OCI-LY1 (cell line): ENCODE measurements around the gene TBL1X.

Experiments
- H2AFZ ChIP-seq: fragments of 200-600 bp; sonication (generic), shearing (Covaris generic); 2 replicates; pipeline ENCODE4 v1.6.0; 2014; ENCODE audit warnings: antibody characterized with exemption, mild to moderate bottlenecking, low read length
- H3F3A ChIP-seq: fragments of 200-600 bp; sonication (generic), shearing (Covaris generic); 2 replicates; pipeline ENCODE4 v1.6.0; 2014; ENCODE audit warnings: mild to moderate bottlenecking, antibody characterized with exemption, low read length, moderate library complexity; ENCODE audit not compliant: insufficient read depth
- H3K27ac ChIP-seq: fragments of 200-600 bp; sonication (generic); 2 replicates; pipeline ENCODE4 v1.5.1; 2014; ENCODE audit warnings: low read length, mixed run types, mild to moderate bottlenecking, low read depth; ENCODE audit not compliant: poor library complexity, severe bottlenecking
- H3K27me3 ChIP-seq: fragments of 200-600 bp; sonication (generic); 2 replicates; pipeline ENCODE4 v1.6.0; 2014; ENCODE audit warnings: antibody characterized with exemption, mild to moderate bottlenecking, low read length, moderate library complexity; ENCODE audit not compliant: insufficient read depth
- H3K36me3 ChIP-seq: fragments of 200-600 bp; sonication (generic); 2 replicates; pipeline ENCODE4 v1.6.1; 2014; ENCODE audit warnings: mild to moderate bottlenecking, antibody characterized with exemption, low read length, moderate library complexity, mixed read lengths; ENCODE audit not compliant: insufficient read depth
- H3K4me1 ChIP-seq: fragments of 200-600 bp; sonication (generic); 2 replicates; pipeline ENCODE4 v1.5.1; 2014; ENCODE audit warnings: mild to moderate bottlenecking, low read length, moderate library complexity; ENCODE audit not compliant: insufficient read depth, severe bottlenecking
- H3K4me2 ChIP-seq: fragments of 200-600 bp; sonication (generic), shearing (Covaris generic); 2 replicates; pipeline ENCODE4 v1.6.1; 2014; ENCODE audit warnings: low read length
- H3K4me3 ChIP-seq: fragments of 200-600 bp; sonication (generic); 2 replicates; pipeline ENCODE4 v1.5.1; 2014; ENCODE audit warnings: low read length, low read depth, mild to moderate bottlenecking, mixed read lengths; ENCODE audit not compliant: poor library complexity, severe bottlenecking
- H3K79me2 ChIP-seq: fragments of 200-600 bp; shearing (Covaris generic); 2 replicates; pipeline ENCODE4 v1.6.1; 2016; ENCODE audit warnings: mixed run types, low read length, mixed read lengths; ENCODE audit not compliant: insufficient read depth
- H3K9ac ChIP-seq: fragments of 200-600 bp; sonication (generic), shearing (Covaris generic); 2 replicates; pipeline ENCODE4 v1.6.1; 2014; ENCODE audit warnings: mild to moderate bottlenecking, low read length, mixed read lengths
- H3K9me2 ChIP-seq: fragments of 200-600 bp; sonication (generic), shearing (Covaris generic); 2 replicates; pipeline ENCODE4 v1.6.1; 2014; ENCODE audit warnings: low read depth, mild to moderate bottlenecking, low read length, mixed read lengths
- H3K9me3 ChIP-seq: fragments of 200-600 bp; shearing (Covaris generic); 2 replicates; pipeline ENCODE4 v1.6.1; 2014; ENCODE audit warnings: low read length, mixed read lengths
- H4K20me1 ChIP-seq: fragments of 200-600 bp; sonication (generic), shearing (Covaris generic); 2 replicates; pipeline ENCODE4 v1.6.0; 2016; ENCODE audit warnings: mild to moderate bottlenecking, low read length; ENCODE audit not compliant: insufficient read depth
- CTCF ChIP-seq: fragments of 200-600 bp; sonication (generic), shearing (Covaris generic); IDR thresholded peaks from 2 replicates; pipeline ENCODE4 v1.5.1; 2017; ENCODE audit warnings: mild to moderate bottlenecking, antibody characterized with exemption, low read length, moderate library complexity, mixed read lengths
- EZH2 ChIP-seq: fragments of 200-600 bp; sonication (generic), shearing (Covaris generic); IDR thresholded peaks from 2 replicates; pipeline ENCODE4 v1.8.0; 2017; ENCODE audit warnings: borderline replicate concordance, mixed run types, mild to moderate bottlenecking, antibody characterized with exemption, low read length, moderate library complexity, mixed read lengths

Gene TBL1X

GRCh38 chrX:9612146-9612505 lies 147.3 kb downstream of the TBL1X start:
- Histone ChIP-seq H3K9me2 (no peaks in the 10 kb centered on the region), H3K27ac (no peak overlapping the region)

GRCh38 chrX:9614016-9614415 lies 149.2 kb downstream of the TBL1X start:
- Histone ChIP-seq H3F3A (no peaks in the 10 kb centered on the region), H3K36me3 (no peaks in the 10 kb centered on the region), H3K9ac (no peak overlapping the region)

More at GRCh38 chrX:9612146-9612505, 147.3 kb downstream of the TBL1X start:
- Histone ChIP-seq H3K27me3 (no peaks in the 10 kb centered on the region), H3K4me1 (peaks cover 33% of the 10 kb centered on the region), H4K20me1 (no peaks in the 10 kb centered on the region), H3K79me2 (no peaks in the 10 kb centered on the region), H3K4me2 (no peak overlapping the region), H3K4me3 (no peak overlapping the region), H2AFZ (no peak overlapping the region), H3F3A (no peaks in the 10 kb centered on the region), H3K9ac (no peak overlapping the region), H3K9me3 (no peaks in the 10 kb centered on the region), H3K36me3 (no peaks in the 10 kb centered on the region)
- no peak for TF ChIP-seq EZH2
- no peak for TF ChIP-seq CTCF

GRCh38 chrX:9619133-9619532 lies 154.3 kb downstream of the TBL1X start:
- Histone ChIP-seq H3F3A (no peaks in the 10 kb centered on the region), H3K9ac (no peak overlapping the region), H3K79me2 (no peaks in the 10 kb centered on the region; the same call in 1 of the 2 replicates), H3K9me3 (no peaks in the 10 kb centered on the region), H3K4me3 (no peak overlapping the region), H2AFZ (no peak overlapping the region), H3K27ac (no peak overlapping the region), H3K4me2 (no peak overlapping the region), H3K36me3 (no peaks in the 10 kb centered on the region), H4K20me1 (no peaks in the 10 kb centered on the region), H3K9me2 (no peaks in the 10 kb centered on the region), H3K27me3 (no peaks in the 10 kb centered on the region), H3K4me1 (peaks cover 13% of the 10 kb centered on the region)
- TF ChIP-seq EZH2 (no peak), CTCF (no peak)

More at GRCh38 chrX:9614016-9614415, 149.2 kb downstream of the TBL1X start:
- Histone ChIP-seq H3K4me1 (peaks cover 28% of the 10 kb centered on the region), H3K4me3 (no peak overlapping the region), H3K9me2 (no peaks in the 10 kb centered on the region), H3K27me3 (no peaks in the 10 kb centered on the region), H3K4me2 (no peak overlapping the region), H4K20me1 (no peaks in the 10 kb centered on the region), H2AFZ (no peak overlapping the region), H3K79me2 (no peaks in the 10 kb centered on the region), H3K9me3 (no peaks in the 10 kb centered on the region), H3K27ac (no peak overlapping the region)
- no peak for TF ChIP-seq CTCF
- TF ChIP-seq EZH2 = no peak
